Prostate gland (tissue), 2 donors: ENCODE results near the gene PARVB.

Experiments used
- POLR2A ChIP-seq: fragments of 450-650 bp; IDR thresholded peaks from one replicate; pipeline ENCODE4 v1.6.1; 2016; ENCODE audit warnings: antibody characterized with exemption, mild to moderate bottlenecking
- POLR2AphosphoS5 ChIP-seq: sonication (generic); formaldehyde crosslinking; IDR thresholded peaks from one replicate; pipeline ENCODE4 v1.6.1; 2017; ENCODE audit warnings: antibody characterized with exemption
- TF ChIP-seq, protein P1 (sequence below), 4 experiments: fragments of 200-600 bp in 2 of 4; fragments of 450-650 bp in 2 of 4; sonication (generic) in 2 of 4; IDR thresholded peaks; 1 replicate in 3 of 4; 2 replicates in 1 of 4; pipeline ENCODE4 v1.5.1; 2016 to 2019; ENCODE audit warnings: antibody characterized with exemption in 4 of 4, mild to moderate bottlenecking in 2 of 4, moderate library complexity in 2 of 4

DNA sequence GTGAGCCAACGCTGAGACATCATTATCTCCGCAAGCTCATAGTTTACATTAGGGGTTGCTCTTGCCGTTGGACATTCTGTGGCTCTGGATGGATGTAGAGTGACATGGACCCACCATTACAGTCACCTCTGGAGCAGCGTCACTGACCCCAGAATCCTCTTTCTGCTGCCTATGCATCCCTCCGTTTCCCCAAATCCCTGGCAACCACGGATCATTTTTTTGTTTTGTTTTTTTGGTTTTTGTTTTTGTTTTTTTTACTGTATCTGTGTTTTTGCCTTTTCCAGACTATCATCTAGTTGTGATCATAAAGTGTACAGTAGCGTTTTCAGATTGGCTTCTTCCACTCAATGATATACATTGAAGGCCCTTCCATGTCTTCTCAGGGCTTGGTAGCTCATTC lies 4.0 kb downstream of the PARVB start:
- TF ChIP-seq, protein P1, sequence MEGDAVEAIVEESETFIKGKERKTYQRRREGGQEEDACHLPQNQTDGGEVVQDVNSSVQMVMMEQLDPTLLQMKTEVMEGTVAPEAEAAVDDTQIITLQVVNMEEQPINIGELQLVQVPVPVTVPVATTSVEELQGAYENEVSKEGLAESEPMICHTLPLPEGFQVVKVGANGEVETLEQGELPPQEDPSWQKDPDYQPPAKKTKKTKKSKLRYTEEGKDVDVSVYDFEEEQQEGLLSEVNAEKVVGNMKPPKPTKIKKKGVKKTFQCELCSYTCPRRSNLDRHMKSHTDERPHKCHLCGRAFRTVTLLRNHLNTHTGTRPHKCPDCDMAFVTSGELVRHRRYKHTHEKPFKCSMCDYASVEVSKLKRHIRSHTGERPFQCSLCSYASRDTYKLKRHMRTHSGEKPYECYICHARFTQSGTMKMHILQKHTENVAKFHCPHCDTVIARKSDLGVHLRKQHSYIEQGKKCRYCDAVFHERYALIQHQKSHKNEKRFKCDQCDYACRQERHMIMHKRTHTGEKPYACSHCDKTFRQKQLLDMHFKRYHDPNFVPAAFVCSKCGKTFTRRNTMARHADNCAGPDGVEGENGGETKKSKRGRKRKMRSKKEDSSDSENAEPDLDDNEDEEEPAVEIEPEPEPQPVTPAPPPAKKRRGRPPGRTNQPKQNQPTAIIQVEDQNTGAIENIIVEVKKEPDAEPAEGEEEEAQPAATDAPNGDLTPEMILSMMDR (IDR thresholded peaks at IDR 0.05): no peak
- TF ChIP-seq POLR2AphosphoS5 (no peak), POLR2A (no peak)
